Breast epithelium (tissue), 4 donors: Measurements from ENCODE around the gene CD79B. TPM values are rescaled to one million over a fixed set of nuclear protein-coding genes. Genes with fewer than 3 reads are reported as not detected.

ENCODE experiments used
- DNase-seq, 2 donors: peaks; one replicate each; pipeline ENCODE4 v3.0.0-alpha.2; 2019; ENCODE audit warnings: low spot score in 2 of 2
- H3K27ac ChIP-seq, 2 donors: fragments of 200-600 bp; sonication (generic) in 1 of 2; one replicate each; pipeline ENCODE4 v1.5.1; 2016 to 2019; ENCODE audit warnings: mild to moderate bottlenecking in 1 of 2
- H3K27me3 ChIP-seq, 2 donors: fragments of 200-600 bp; sonication (generic) in 1 of 2; one replicate each; pipeline versions ENCODE4 v1.5.1 to v1.6.0; 2017 to 2019; ENCODE audit warnings: control low read depth in 1 of 2, mild to moderate bottlenecking in 1 of 2
- H3K36me3 ChIP-seq: fragments of 200-600 bp; one replicate; pipeline ENCODE4 v1.5.1; 2019
- H3K4me1 ChIP-seq, 2 donors: fragments of 200-600 bp; sonication (generic); one replicate each; pipeline ENCODE4 v1.5.1; 2016 to 2019; ENCODE audit warnings: control low read depth in 1 of 2
- H3K4me3 ChIP-seq, 3 donors: fragments of 200-600 bp; sonication (generic); 1 replicate in 2 of 3; 2 replicates in 1 of 3; pipeline ENCODE4 v1.5.1; 2016 to 2019; ENCODE audit warnings: mild to moderate bottlenecking in 3 of 3, moderate library complexity in 2 of 3
- H3K9me3 ChIP-seq, 2 donors: fragments of 200-600 bp; sonication (generic) in 1 of 2; one replicate each; pipeline ENCODE4 v1.5.1; 2016 to 2019; ENCODE audit warnings: control low read depth in 1 of 2
- CTCF ChIP-seq, 3 donors: fragments of 450-650 bp; IDR thresholded peaks; one replicate each; pipeline ENCODE4 v1.5.1; 2016 to 2017; ENCODE audit warnings: antibody characterized with exemption in 3 of 3, mild to moderate bottlenecking in 3 of 3, moderate library complexity in 3 of 3
- POLR2A ChIP-seq: fragments of 450-650 bp; IDR thresholded peaks from one replicate; pipeline ENCODE4 v1.6.1; 2016; ENCODE audit warnings: antibody characterized with exemption, mild to moderate bottlenecking, moderate library complexity
- POLR2AphosphoS5 ChIP-seq, 3 donors: sonication (generic); formaldehyde crosslinking; IDR thresholded peaks; one replicate each; pipeline ENCODE4 v1.6.1; 2017; ENCODE audit warnings: antibody characterized with exemption in 3 of 3
- intact Hi-C: fragments of 100-400 bp; cut with DNase I; formaldehyde crosslinking; loops from one replicate; pipeline ENCODE4 v1.15.1; 2023; ENCODE audit warnings: low total_unique reads
- total RNA-seq, 3 donors: library from RNA; depleted of rRNA; stranded (reverse); fragments of >200 nt; gene quantifications; one replicate each; pipeline ENCODE4 v1.1.0, GENCODE V29; 2016

CD79B gene
- total RNA-seq, 3 donors from 2014 or later: 2.2 to 7.9 (median 3.4) TPM

- H3K27me3 ChIP-seq: no peaks in the 10 kb centered on the region
- peak overlapping the region in 1 of 2 donors; percentile 59 for H3K27ac ChIP-seq
- no peak for TF ChIP-seq POLR2A
- no peak for TF ChIP-seq CTCF (IDR thresholded peaks at IDR 0.05)
- H3K36me3 ChIP-seq: no peaks in the 10 kb centered on the region
- H3K4me3 ChIP-seq: peak overlapping the region in 2 of 3 donors; percentile 7 to 50
- no peaks in the 10 kb centered on the region for H3K4me1 ChIP-seq
- H3K9me3 ChIP-seq: no peaks in the 10 kb centered on the region
- intact Hi-C loops: no loop called here
- no peak for DNase-seq
Observed at GRCh38 chr17:63960006-63960405, 27.9 kb upstream of the CD79B start.

- intact Hi-C loops: no loop called here
- H3K4me1 ChIP-seq: no peaks in the 10 kb centered on the region
- TF ChIP-seq POLR2A (no peak), CTCF (IDR thresholded peaks at IDR 0.05) (no peak), POLR2AphosphoS5 (IDR thresholded peaks at IDR 0.05) (no peak)
Observed at GRCh38 chr17:63956296-63956920, 24.3 kb upstream of the CD79B start.

GRCh38 chr17:63955791-63956190 lies 23.7 kb upstream of the CD79B start:
- intact Hi-C loops: no loop called here
- Histone ChIP-seq H3K27ac (no peak overlapping the region), H3K4me1 (no peaks in the 10 kb centered on the region), H3K4me3 (no peak overlapping the region), H3K27me3 (no peaks in the 10 kb centered on the region), H3K36me3 (no peaks in the 10 kb centered on the region), H3K9me3 (no peaks in the 10 kb centered on the region)
- TF ChIP-seq CTCF (IDR thresholded peaks at IDR 0.05) (no peak), POLR2A (no peak)
- DNase-seq: no peak

More at GRCh38 chr17:63956296-63956920, 24.3 kb upstream of the CD79B start:
- no peak overlapping the region for H3K4me3 ChIP-seq
- no peaks in the 10 kb centered on the region for H3K9me3 ChIP-seq
- no peaks in the 10 kb centered on the region for H3K36me3 ChIP-seq
- H3K27me3 ChIP-seq: no peaks in the 10 kb centered on the region
- H3K27ac ChIP-seq: no peak overlapping the region
- DNase-seq: no peak

GRCh38 chr17:63955232-63955631 lies 23.1 kb upstream of the CD79B start:
- intact Hi-C loops: no loop called here
- Histone ChIP-seq H3K27ac (no peak overlapping the region), H3K4me1 (no peaks in the 10 kb centered on the region), H3K36me3 (no peaks in the 10 kb centered on the region), H3K27me3 (no peaks in the 10 kb centered on the region), H3K9me3 (no peaks in the 10 kb centered on the region), H3K4me3 (no peak overlapping the region)
- TF ChIP-seq POLR2AphosphoS5 (IDR thresholded peaks at IDR 0.05) (no peak), CTCF (IDR thresholded peaks at IDR 0.05) (no peak), POLR2A (no peak)
- no peak for DNase-seq

GRCh38 chr17:63954402-63955063 lies 22.4 kb upstream of the CD79B start:
- H3K27me3 ChIP-seq: no peaks in the 10 kb centered on the region
- intact Hi-C loops: no loop called here
- DNase-seq: no peak
- H3K4me3 ChIP-seq: no peak overlapping the region
- H3K4me1 ChIP-seq: no peaks in the 10 kb centered on the region
- no peaks in the 10 kb centered on the region for H3K9me3 ChIP-seq
- no peak for TF ChIP-seq POLR2A
- no peak for TF ChIP-seq POLR2AphosphoS5 (IDR thresholded peaks at IDR 0.05)
- TF ChIP-seq CTCF (IDR thresholded peaks at IDR 0.05): no peak
- H3K27ac ChIP-seq: no peak overlapping the region
- H3K36me3 ChIP-seq: no peaks in the 10 kb centered on the region
